ENCODE measurements around the gene IL1B.

IL1B gene

GRCh38 chr2:112812318-112813267, 24.0 kb downstream of the IL1B start:
- Histone ChIP-seq H3K4me2 (peak overlapping the region; percentile 50 to 81 (median 70)), H3K27me3 (no peaks in the 10 kb centered on the region), H3K9me3 (replicated peaks in 1 of 11) (peaks cover 14 to 71% (median 45%) of the 10 kb centered on the region in 11 experiments), H3K36me3 (no peaks in the 10 kb centered on the region; a peak in 1 of 22 replicates), H3K9ac (no peak overlapping the region), H4K20me1 (no peaks in the 10 kb centered on the region), H3K4me3 (no peak overlapping the region), H3K4me1 (peaks cover 14 to 40% (median 18%) of the 10 kb centered on the region in 10 experiments), H3K27ac (peak overlapping the region in 5 of 11 experiments; percentile 46 to 63 (median 58); a peak in 8 of 22 replicates)
- no peak for TF ChIP-seq Cebpa-rat (IDR thresholded peaks at IDR 0.05)

GRCh38 chr2:112811841-112812306, 24.7 kb downstream of the IL1B start:
- H3K27me3 ChIP-seq, result no peaks in the 10 kb centered on the region
- TF ChIP-seq Cebpa-rat (IDR thresholded peaks at IDR 0.05), result no peak
- H3K9me3 ChIP-seq (replicated peaks in 1 of 11), result peaks cover 21 to 74% (median 50%) of the 10 kb centered on the region in 11 experiments
- H3K4me3 ChIP-seq, result peak overlapping the region in 1 of 10 experiments; percentile 9; a peak in 1 of 20 replicates
- peak overlapping the region; percentile 50 to 81 (median 70) for H3K4me2 ChIP-seq
- no peaks in the 10 kb centered on the region for H4K20me1 ChIP-seq
- H3K4me1 ChIP-seq, result peaks cover 14 to 40% (median 18%) of the 10 kb centered on the region in 10 experiments
- H3K27ac ChIP-seq, result peak overlapping the region in 10 of 11 experiments; percentile 23 to 64 (median 57); a peak in 19 of 22 replicates
- peak overlapping the region in 1 of 11 experiments; percentile 14; a peak in 1 of 22 replicates for H3K9ac ChIP-seq
- H3K36me3 ChIP-seq, result peaks cover 0 to 6% (median 0%) of the 10 kb centered on the region in 11 experiments; a peak in 2 of 22 replicates

- Histone ChIP-seq H3K4me2 (peak overlapping the region; percentile 50 to 81 (median 70)), H3K4me1 (peaks cover 14 to 40% (median 18%) of the 10 kb centered on the region in 10 experiments), H3K9ac (peak overlapping the region in 1 of 11 experiments; percentile 14; a peak in 1 of 22 replicates), H3K27ac (peak overlapping the region in 10 of 11 experiments; percentile 23 to 64 (median 57); a peak in 19 of 22 replicates), H3K4me3 (peak overlapping the region in 1 of 10 experiments; percentile 9; a peak in 1 of 20 replicates), H3K9me3 (replicated peaks in 1 of 11) (peaks cover 22 to 74% (median 55%) of the 10 kb centered on the region in 11 experiments), H3K27me3 (no peaks in the 10 kb centered on the region), H4K20me1 (no peaks in the 10 kb centered on the region), H3K36me3 (peaks cover 0 to 6% (median 0%) of the 10 kb centered on the region in 11 experiments; a peak in 2 of 22 replicates)
- no peak for TF ChIP-seq Cebpa-rat (IDR thresholded peaks at IDR 0.05)
Measured at GRCh38 chr2:112811276-112811831, 25.2 kb downstream of the IL1B start.

GRCh38 chr2:112809112-112809511, 27.5 kb downstream of the IL1B start:
- Histone ChIP-seq H3K27me3 (no peaks in the 10 kb centered on the region), H3K27ac (no peak overlapping the region), H3K9me3 (replicated peaks in 1 of 11) (peaks cover 22 to 81% (median 61%) of the 10 kb centered on the region in 11 experiments), H3K36me3 (peaks cover 0 to 6% (median 0%) of the 10 kb centered on the region in 11 experiments; a peak in 2 of 22 replicates), H4K20me1 (no peaks in the 10 kb centered on the region), H3K4me3 (no peak overlapping the region), H3K9ac (no peak overlapping the region), H3K4me2 (no peak overlapping the region), H3K4me1 (peaks cover 17 to 42% (median 23%) of the 10 kb centered on the region in 10 experiments)
- TF ChIP-seq Cebpa-rat (IDR thresholded peaks at IDR 0.05), result no peak

GRCh38 chr2:112807233-112807807, 29.3 kb downstream of the IL1B start:
- H3K4me1 ChIP-seq, result peaks cover 14 to 29% (median 22%) of the 10 kb centered on the region in 10 experiments
- H3K4me3 ChIP-seq, result no peak overlapping the region
- no peaks in the 10 kb centered on the region for H3K27me3 ChIP-seq
- no peak overlapping the region for H3K4me2 ChIP-seq
- H4K20me1 ChIP-seq, result no peaks in the 10 kb centered on the region
- no peak overlapping the region for H3K27ac ChIP-seq
- no peak overlapping the region for H3K9ac ChIP-seq
- peaks cover 22 to 91% (median 75%) of the 10 kb centered on the region in 11 experiments for H3K9me3 ChIP-seq (replicated peaks in 1 of 11)
- peaks cover 0 to 6% (median 0%) of the 10 kb centered on the region in 11 experiments; a peak in 3 of 22 replicates for H3K36me3 ChIP-seq
- no peak for TF ChIP-seq Cebpa-rat (IDR thresholded peaks at IDR 0.05)

GRCh38 chr2:112805542-112805941, 31.0 kb downstream of the IL1B start:
- no peak for TF ChIP-seq Cebpa-rat (IDR thresholded peaks at IDR 0.05)
- H3K9ac ChIP-seq, result no peak overlapping the region
- H3K4me2 ChIP-seq, result no peak overlapping the region
- peaks cover 22 to 82% (median 67%) of the 10 kb centered on the region in 11 experiments for H3K9me3 ChIP-seq (replicated peaks in 1 of 11)
- H3K4me1 ChIP-seq, result peaks cover 10 to 26% (median 20%) of the 10 kb centered on the region in 10 experiments; a peak in 19 of 20 replicates
- H3K36me3 ChIP-seq, result peaks cover 0 to 6% (median 0%) of the 10 kb centered on the region in 11 experiments; a peak in 3 of 22 replicates
- H3K27ac ChIP-seq, result peak overlapping the region in 4 of 11 experiments; percentile 1 to 59 (median 32); a peak in 3 of 22 replicates
- H3K4me3 ChIP-seq, result no peak overlapping the region
- H4K20me1 ChIP-seq, result no peaks in the 10 kb centered on the region
- no peaks in the 10 kb centered on the region for H3K27me3 ChIP-seq

- Histone ChIP-seq H3K4me2 (peak overlapping the region in 6 of 11 experiments; percentile 4 to 44 (median 12); a peak in 6 of 22 replicates), H3K4me3 (no peak overlapping the region), H3K4me1 (peaks cover 21 to 41% (median 36%) of the 10 kb centered on the region in 10 experiments)
Measured at GRCh38 chr2:112803691-112804521, 32.7 kb downstream of the IL1B start.

More at GRCh38 chr2:112803691-112804521, 32.7 kb downstream of the IL1B start:
- peak overlapping the region in 4 of 11 experiments; percentile 0 to 59 (median 49); a peak in 6 of 22 replicates for H3K27ac ChIP-seq
- no peaks in the 10 kb centered on the region for H3K27me3 ChIP-seq
- H3K9me3 ChIP-seq (replicated peaks in 1 of 11), result peaks cover 15 to 66% (median 50%) of the 10 kb centered on the region in 11 experiments
- no peaks in the 10 kb centered on the region for H4K20me1 ChIP-seq
- peaks cover 0 to 6% (median 0%) of the 10 kb centered on the region in 11 experiments; a peak in 3 of 22 replicates for H3K36me3 ChIP-seq
- no peak overlapping the region for H3K9ac ChIP-seq
- no peak for TF ChIP-seq Cebpa-rat (IDR thresholded peaks at IDR 0.05)

Data from BLaER1 treated with 17β-estradiol and CSF1 and Interleukin-3, amounts not matched to agents 10 nM and 100 nM (cell line).